Subcutaneous abdominal adipose tissue (tissue), 5 donors: ENCODE results near the gene KRT36.

Source experiments
- H3K27ac ChIP-seq: one replicate; pipeline ENCODE4 v1.7.0; 2013; ENCODE audit warnings: low read depth, mild to moderate bottlenecking, inconsistent platforms, low read length, moderate library complexity
- H3K27me3 ChIP-seq, 5 donors: one replicate each; pipeline ENCODE4 v1.7.0; 2013; ENCODE audit warnings: low read length in 5 of 5, inconsistent platforms in 1 of 5; ENCODE audit not compliant: control insufficient read depth in 5 of 5, insufficient read depth in 4 of 5
- H3K36me3 ChIP-seq, 5 donors: one replicate each; pipeline ENCODE4 v1.7.0; 2013; ENCODE audit warnings: low read length in 5 of 5; ENCODE audit not compliant: control insufficient read depth in 5 of 5, insufficient read depth in 5 of 5
- H3K4me1 ChIP-seq, 5 donors: one replicate each; pipeline ENCODE4 v1.7.0; 2013; ENCODE audit warnings: low read length in 5 of 5, mild to moderate bottlenecking in 3 of 5, moderate library complexity in 1 of 5; ENCODE audit not compliant: control insufficient read depth in 5 of 5, insufficient read depth in 5 of 5
- H3K4me3 ChIP-seq, 5 donors: one replicate each; pipeline ENCODE4 v1.7.0; 2013; ENCODE audit warnings: low read length in 5 of 5, low read depth in 1 of 5
- H3K9ac ChIP-seq, 5 donors: one replicate each; pipeline ENCODE4 v1.7.0; 2013; ENCODE audit warnings: low read length in 5 of 5, mild to moderate bottlenecking in 4 of 5, moderate library complexity in 3 of 5
- H3K9me3 ChIP-seq, 5 donors: one replicate each; pipeline ENCODE4 v1.7.0; 2013; ENCODE audit warnings: low read length in 5 of 5; ENCODE audit not compliant: control insufficient read depth in 5 of 5
- donor health status: healthy.
- donor health status: healthy.
- donor health status: healthy.
- donor health status: healthy.
- donor health status: healthy.

The KRT36 gene

DNA sequence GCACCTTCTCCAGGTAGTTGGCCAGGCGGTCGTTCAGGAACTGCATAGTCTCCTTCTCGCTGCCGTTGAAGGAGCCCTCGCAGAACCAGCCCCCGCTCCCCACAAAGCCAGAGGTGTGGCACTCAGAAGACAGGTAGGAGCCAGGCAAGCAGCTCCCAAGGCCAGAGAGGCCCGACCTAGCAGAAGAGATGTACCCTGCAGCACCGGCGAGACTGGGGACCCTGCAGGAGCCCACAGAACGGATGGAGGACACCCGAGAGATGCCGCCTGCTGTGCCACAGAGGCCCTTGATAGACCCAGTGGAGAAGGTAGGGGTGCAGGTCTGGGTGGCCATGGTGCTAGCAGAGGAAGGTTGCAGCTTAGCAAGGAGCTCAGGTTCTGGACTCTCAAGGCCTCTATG is at the start of gene KRT36:
Gene KRT36, minus strand, starts transcription at position 380 of the 400 bp plus-strand sequence. Its CDS starts 46 bp downstream, at position 334.
- Histone ChIP-seq H3K9ac (no peak within 1 kb of the TSS), H3K4me1 (peaks cover 0 to 19% (median 12%) of the 10 kb centered on the region in 5 donors), H3K9me3 (no peaks in the 10 kb centered on the region), H3K27ac (no peak within 1 kb of the TSS), H3K36me3 (no peaks in the 10 kb centered on the region), H3K27me3 (peaks cover 0 to 11% (median 5%) of the 10 kb centered on the region in 5 donors), H3K4me3 (no peak within 1 kb of the TSS)

DNA sequence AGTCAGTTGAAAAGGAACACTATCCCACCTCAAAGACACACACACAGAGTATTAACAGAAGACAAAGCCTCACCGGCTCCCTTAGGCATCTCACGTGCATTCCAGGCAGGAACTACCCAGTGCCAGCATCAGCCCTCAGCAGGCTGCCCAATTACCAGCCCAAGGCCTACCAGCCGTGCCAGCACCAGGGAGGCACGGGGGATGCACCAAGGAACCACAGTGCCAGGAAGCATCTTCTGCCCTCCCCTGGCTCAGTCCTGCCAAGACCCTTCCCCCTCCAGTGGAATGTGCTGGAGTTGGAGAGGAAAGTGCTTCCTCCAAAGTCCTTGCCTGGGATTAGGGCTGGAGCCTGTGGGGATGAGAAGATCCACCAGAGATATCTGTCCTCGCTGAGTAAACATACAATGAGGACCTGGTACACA is 49.4 kb upstream of the KRT36 start:
- H3K9me3 ChIP-seq = no peaks in the 10 kb centered on the region
- no peak overlapping the region for H3K9ac ChIP-seq
- H3K4me1 ChIP-seq = peaks cover 0 to 3% (median 0%) of the 10 kb centered on the region in 5 donors
- H3K4me3 ChIP-seq = no peak overlapping the region
- H3K27ac ChIP-seq = no peak overlapping the region
- H3K36me3 ChIP-seq = no peaks in the 10 kb centered on the region
- peaks cover 4 to 14% (median 12%) of the 10 kb centered on the region in 5 donors for H3K27me3 ChIP-seq

GRCh38 chr17:41538565-41538991 is 48.9 kb upstream of the KRT36 start:
- H3K27ac ChIP-seq = no peak overlapping the region
- H3K9ac ChIP-seq = no peak overlapping the region
- peaks cover 4 to 14% (median 12%) of the 10 kb centered on the region in 5 donors for H3K27me3 ChIP-seq
- H3K36me3 ChIP-seq = no peaks in the 10 kb centered on the region
- H3K4me1 ChIP-seq = peaks cover 0 to 3% (median 0%) of the 10 kb centered on the region in 5 donors
- H3K9me3 ChIP-seq = no peaks in the 10 kb centered on the region
- H3K4me3 ChIP-seq = no peak overlapping the region

GRCh38 chr17:41537990-41538389 is 48.3 kb upstream of the KRT36 start:
- Histone ChIP-seq H3K27ac (no peak overlapping the region), H3K4me1 (peaks cover 0 to 3% (median 0%) of the 10 kb centered on the region in 5 donors), H3K4me3 (no peak overlapping the region), H3K9me3 (no peaks in the 10 kb centered on the region), H3K9ac (no peak overlapping the region), H3K27me3 (peaks cover 6 to 14% (median 12%) of the 10 kb centered on the region in 5 donors), H3K36me3 (no peaks in the 10 kb centered on the region)

DNA sequence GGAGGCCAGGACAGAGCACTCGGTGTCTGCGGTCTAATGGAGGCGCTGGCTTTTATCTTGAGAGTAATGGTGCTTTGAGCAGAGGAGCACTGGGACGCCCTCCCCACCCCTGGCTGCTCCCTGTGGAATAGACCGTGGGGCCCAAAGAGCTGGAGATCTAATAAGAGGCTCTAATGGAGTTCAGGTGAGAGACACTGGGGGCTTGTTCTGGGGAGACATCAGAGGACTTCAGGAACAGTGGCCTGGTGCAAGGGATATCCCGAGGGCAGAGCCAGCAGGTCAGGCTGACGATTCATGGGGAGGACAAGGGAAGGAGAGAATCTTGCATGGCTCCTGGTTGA is 47.9 kb upstream of the KRT36 start:
- Histone ChIP-seq H3K9ac (no peak overlapping the region), H3K9me3 (no peaks in the 10 kb centered on the region), H3K27ac (no peak overlapping the region), H3K36me3 (no peaks in the 10 kb centered on the region), H3K27me3 (peaks cover 7 to 17% (median 12%) of the 10 kb centered on the region in 5 donors), H3K4me1 (peaks cover 0 to 3% (median 0%) of the 10 kb centered on the region in 5 donors), H3K4me3 (no peak overlapping the region)

- no peak overlapping the region for H3K27ac ChIP-seq
- no peaks in the 10 kb centered on the region for H3K36me3 ChIP-seq
- H3K4me3 ChIP-seq = no peak overlapping the region
- peaks cover 0 to 3% (median 0%) of the 10 kb centered on the region in 5 donors for H3K4me1 ChIP-seq
- no peaks in the 10 kb centered on the region for H3K9me3 ChIP-seq
- peaks cover 10 to 19% (median 15%) of the 10 kb centered on the region in 5 donors for H3K27me3 ChIP-seq
- no peak overlapping the region for H3K9ac ChIP-seq
These were observed 47.3 kb upstream of the KRT36 start for GRCh38 chr17:41536741-41537613.

- Histone ChIP-seq H3K4me3 (no peak overlapping the region), H3K4me1 (peaks cover 0 to 3% (median 0%) of the 10 kb centered on the region in 5 donors), H3K9me3 (no peaks in the 10 kb centered on the region), H3K9ac (no peak overlapping the region), H3K36me3 (no peaks in the 10 kb centered on the region), H3K27me3 (peaks cover 11 to 21% (median 18%) of the 10 kb centered on the region in 5 donors), H3K27ac (no peak overlapping the region)
These were observed 46.2 kb upstream of the KRT36 start for GRCh38 chr17:41535764-41536481.

DNA sequence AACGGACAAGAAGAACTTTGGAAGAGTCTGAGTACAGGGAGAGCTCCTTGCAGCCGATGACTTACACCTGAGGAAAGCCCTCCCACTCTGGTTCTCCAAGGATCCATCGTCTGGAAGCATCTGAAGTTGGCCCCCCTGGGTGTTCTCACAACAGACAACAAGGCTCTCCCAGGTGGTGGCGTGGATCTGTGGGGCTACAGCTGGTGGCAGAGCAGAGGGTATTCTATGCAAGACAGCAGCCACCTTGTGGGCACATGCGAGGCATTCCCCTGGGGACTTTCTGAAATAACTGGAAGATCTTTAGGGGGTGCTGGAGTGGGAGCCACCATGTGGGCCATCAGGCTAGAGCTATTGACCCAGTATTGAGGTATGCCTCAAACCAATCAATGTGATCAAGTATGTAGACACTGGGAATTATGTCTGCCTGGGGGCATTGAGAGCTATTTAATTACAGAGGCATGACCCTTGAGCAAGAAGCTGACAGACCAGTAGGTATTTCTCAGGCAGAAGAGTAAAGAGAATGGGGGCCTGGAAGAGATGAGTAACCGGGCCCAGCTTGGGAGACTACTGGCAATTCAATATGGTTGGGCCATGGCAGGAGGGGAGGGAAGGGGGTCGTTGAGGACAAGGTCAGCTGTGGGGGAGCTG is 45.3 kb upstream of the KRT36 start:
- no peak overlapping the region for H3K9ac ChIP-seq

DNA sequence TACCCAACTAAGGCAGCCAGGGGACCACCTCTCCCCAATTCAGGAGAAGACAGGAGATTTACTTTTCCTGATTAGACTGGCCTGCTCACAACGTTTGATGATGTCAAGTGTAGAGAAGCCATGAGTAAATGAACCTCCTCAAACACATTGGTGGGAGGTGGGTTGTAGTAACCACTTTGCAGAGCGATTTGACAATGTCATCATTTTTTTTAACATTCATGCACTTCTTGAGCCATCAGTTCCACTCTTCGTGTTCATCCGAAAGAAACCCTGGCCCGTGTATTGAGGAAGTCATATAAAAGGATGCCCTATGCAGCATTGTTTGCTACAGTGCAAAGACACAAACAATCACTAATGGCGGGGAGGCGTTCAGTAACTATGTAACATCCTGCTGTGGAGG is 43.9 kb upstream of the KRT36 start:
- Histone ChIP-seq H3K9me3 (no peaks in the 10 kb centered on the region), H3K4me1 (peaks cover 0 to 3% (median 0%) of the 10 kb centered on the region in 5 donors), H3K4me3 (no peak overlapping the region), H3K9ac (no peak overlapping the region), H3K36me3 (no peaks in the 10 kb centered on the region), H3K27me3 (peaks cover 30 to 43% (median 32%) of the 10 kb centered on the region in 5 donors), H3K27ac (no peak overlapping the region)

More for the DNA sequence above, 45.3 kb upstream of the KRT36 start:
- peaks cover 20 to 30% (median 23%) of the 10 kb centered on the region in 5 donors for H3K27me3 ChIP-seq
- H3K4me3 ChIP-seq = no peak overlapping the region
- no peak overlapping the region for H3K27ac ChIP-seq
- H3K4me1 ChIP-seq = peaks cover 0 to 3% (median 0%) of the 10 kb centered on the region in 5 donors
- no peaks in the 10 kb centered on the region for H3K36me3 ChIP-seq
- H3K9me3 ChIP-seq = no peaks in the 10 kb centered on the region
